T-helper 1 cell treated with Interleukin-12 subunit alpha and Interleukin-12 subunit beta and Interleukin-4 antibody, amounts not matched to agents 30 μg/mL and 1 μg/mL, for 36 hours (primary cell): Measurements from ENCODE around the gene CST4.
"Not testable (repeated sequence)": the region's sequence is repeated elsewhere in the genome, so short reads cannot be mapped to it uniquely, and the experiment has no call there.

Source experiments
- H3K27ac Mint-ChIP-seq: one replicate; pipeline ENCODE4 v1.8.0; 2021; ENCODE audit warnings: mild to moderate bottlenecking, mixed read lengths
- H3K27me3 Mint-ChIP-seq: one replicate; pipeline ENCODE4 v1.8.0; 2021; ENCODE audit warnings: low read depth, mixed read lengths
- H3K36me3 Mint-ChIP-seq: one replicate; pipeline ENCODE4 v1.8.0; 2021; ENCODE audit warnings: low read depth, mixed read lengths
- H3K4me1 Mint-ChIP-seq: one replicate; pipeline ENCODE4 v1.8.0; 2021; ENCODE audit warnings: low read depth, mixed read lengths
- H3K4me3 Mint-ChIP-seq: one replicate; pipeline ENCODE4 v1.8.0; 2021; ENCODE audit warnings: mild to moderate bottlenecking, moderate library complexity, mixed read lengths
- H3K9me3 Mint-ChIP-seq: one replicate; pipeline ENCODE4 v1.8.0; 2021; ENCODE audit warnings: mixed read lengths

Gene CST4

DNA sequence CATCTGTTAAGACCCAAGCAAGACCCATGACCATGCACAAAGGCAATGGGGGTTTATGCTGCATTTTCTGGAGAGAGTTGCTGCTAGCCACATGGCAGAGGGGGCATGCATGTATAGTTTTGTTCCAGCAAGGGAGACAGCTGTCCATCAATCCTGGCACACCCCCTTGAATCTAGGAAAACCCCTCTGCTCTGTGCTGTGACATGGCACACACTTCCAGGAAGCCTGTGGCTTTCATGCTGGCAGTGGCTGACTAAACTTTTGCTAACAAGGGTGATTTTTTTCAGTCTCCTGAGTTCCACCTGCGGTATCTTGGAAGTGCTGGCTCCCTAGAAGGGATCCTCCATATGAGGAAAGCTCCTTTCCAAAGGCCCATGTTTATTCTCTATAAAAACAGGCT lies 9.1 kb upstream of the CST4 start:
- H3K4me3 Mint-ChIP-seq: no peak overlapping the region
- no peaks in the 10 kb centered on the region for H3K4me1 Mint-ChIP-seq
- no peak overlapping the region for H3K27ac Mint-ChIP-seq
- no peaks in the 10 kb centered on the region for H3K36me3 Mint-ChIP-seq
- peaks cover 10% of the 10 kb centered on the region for H3K27me3 Mint-ChIP-seq
- H3K9me3 Mint-ChIP-seq: no peaks in the 10 kb centered on the region

DNA sequence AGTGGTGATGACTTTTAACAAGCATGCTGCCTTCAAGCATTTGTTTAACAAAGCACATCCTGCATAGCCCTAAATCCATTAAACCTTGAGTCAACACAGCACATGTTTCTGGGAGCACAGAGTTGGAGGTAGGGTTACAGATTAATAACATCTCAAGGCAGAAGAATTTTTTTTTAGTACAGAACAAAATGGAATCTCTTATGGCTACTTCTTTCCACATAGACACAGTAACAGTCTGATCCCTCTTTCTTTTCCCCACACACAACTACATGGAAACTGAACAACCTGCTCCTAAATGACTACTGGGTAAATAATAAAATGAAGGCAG lies 6.2 kb upstream of the CST4 start:
- not testable (repeated sequence) for H3K4me1 Mint-ChIP-seq, H3K9me3 Mint-ChIP-seq, H3K27ac Mint-ChIP-seq, H3K4me3 Mint-ChIP-seq, H3K36me3 Mint-ChIP-seq
- peaks cover 10% of the 10 kb centered on the region for H3K27me3 Mint-ChIP-seq

- H3K36me3 Mint-ChIP-seq, H3K4me3 Mint-ChIP-seq, H3K4me1 Mint-ChIP-seq, H3K9me3 Mint-ChIP-seq, H3K27ac Mint-ChIP-seq: not testable (repeated sequence)
- H3K27me3 Mint-ChIP-seq: peaks cover 10% of the 10 kb centered on the region
These were observed 5.6 kb upstream of the CST4 start for GRCh38 chr20:23694178-23695067.

GRCh38 chr20:23692725-23693619 lies 4.1 kb upstream of the CST4 start:
- H3K27me3 Mint-ChIP-seq, H3K27ac Mint-ChIP-seq, H3K4me3 Mint-ChIP-seq, H3K9me3 Mint-ChIP-seq, H3K4me1 Mint-ChIP-seq, H3K36me3 Mint-ChIP-seq: not testable (repeated sequence)

DNA sequence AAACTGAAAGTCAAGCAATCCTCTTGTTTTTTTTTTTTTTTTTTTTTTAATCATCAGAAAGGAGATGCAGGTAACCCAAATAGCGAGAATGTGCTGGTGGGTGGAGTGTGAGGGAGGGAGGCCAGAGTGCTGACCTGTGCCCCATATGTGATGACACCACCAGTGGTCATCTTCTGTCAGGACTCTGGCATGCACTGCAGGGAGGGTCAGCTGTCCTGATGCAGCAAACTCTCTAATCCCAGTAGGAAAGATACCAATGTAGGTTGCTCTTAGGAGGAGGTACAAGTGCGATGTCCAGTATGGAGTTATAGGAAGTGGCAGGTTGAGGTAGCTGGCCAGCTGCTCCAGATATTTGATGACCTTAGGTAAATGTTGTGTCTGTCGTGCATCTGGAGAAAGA lies 2.8 kb upstream of the CST4 start:
- Mint-ChIP-seq H3K4me3 (no peak overlapping the region), H3K9me3 (no peaks in the 10 kb centered on the region), H3K4me1 (no peaks in the 10 kb centered on the region), H3K36me3 (no peaks in the 10 kb centered on the region), H3K27ac (no peak overlapping the region), H3K27me3 (peaks cover 6% of the 10 kb centered on the region)

GRCh38 chr20:23690581-23690980 lies 1.7 kb upstream of the CST4 start:
- peaks cover 5% of the 10 kb centered on the region for H3K27me3 Mint-ChIP-seq
- no peak overlapping the region for H3K27ac Mint-ChIP-seq
- H3K4me3 Mint-ChIP-seq: no peak overlapping the region

DNA sequence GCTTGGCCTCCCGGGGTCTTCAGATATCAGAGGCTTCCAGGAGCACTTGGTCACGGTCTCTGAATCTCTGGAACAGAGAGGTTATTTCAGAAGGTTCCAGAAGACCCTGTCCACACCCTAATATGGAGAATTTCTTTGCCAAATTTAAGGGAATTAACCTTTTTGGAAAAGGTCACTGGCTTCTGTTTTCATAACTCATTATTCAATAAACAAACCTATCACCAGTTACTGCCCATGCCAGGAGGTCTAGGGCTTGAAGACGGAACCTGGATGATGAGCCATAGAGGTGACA lies 507 bp upstream of the CST4 start:
- Mint-ChIP-seq H3K4me1 (no peaks in the 10 kb centered on the region), H3K27me3 (no peaks in the 10 kb centered on the region), H3K36me3 (no peaks in the 10 kb centered on the region), H3K4me3 (no peak overlapping the region), H3K27ac (no peak overlapping the region), H3K9me3 (no peaks in the 10 kb centered on the region)

More at GRCh38 chr20:23690581-23690980, 1.7 kb upstream of the CST4 start:
- no peaks in the 10 kb centered on the region for H3K4me1 Mint-ChIP-seq
- H3K9me3 Mint-ChIP-seq: no peaks in the 10 kb centered on the region
- H3K36me3 Mint-ChIP-seq: no peaks in the 10 kb centered on the region

- Mint-ChIP-seq H3K9me3 (no peaks in the 10 kb centered on the region), H3K36me3 (no peaks in the 10 kb centered on the region), H3K27ac (no peak overlapping the region), H3K27me3 (no peaks in the 10 kb centered on the region), H3K4me3 (no peak overlapping the region), H3K4me1 (no peaks in the 10 kb centered on the region)
These were observed 852 bp downstream of the CST4 start for GRCh38 chr20:23687986-23688385.

DNA sequence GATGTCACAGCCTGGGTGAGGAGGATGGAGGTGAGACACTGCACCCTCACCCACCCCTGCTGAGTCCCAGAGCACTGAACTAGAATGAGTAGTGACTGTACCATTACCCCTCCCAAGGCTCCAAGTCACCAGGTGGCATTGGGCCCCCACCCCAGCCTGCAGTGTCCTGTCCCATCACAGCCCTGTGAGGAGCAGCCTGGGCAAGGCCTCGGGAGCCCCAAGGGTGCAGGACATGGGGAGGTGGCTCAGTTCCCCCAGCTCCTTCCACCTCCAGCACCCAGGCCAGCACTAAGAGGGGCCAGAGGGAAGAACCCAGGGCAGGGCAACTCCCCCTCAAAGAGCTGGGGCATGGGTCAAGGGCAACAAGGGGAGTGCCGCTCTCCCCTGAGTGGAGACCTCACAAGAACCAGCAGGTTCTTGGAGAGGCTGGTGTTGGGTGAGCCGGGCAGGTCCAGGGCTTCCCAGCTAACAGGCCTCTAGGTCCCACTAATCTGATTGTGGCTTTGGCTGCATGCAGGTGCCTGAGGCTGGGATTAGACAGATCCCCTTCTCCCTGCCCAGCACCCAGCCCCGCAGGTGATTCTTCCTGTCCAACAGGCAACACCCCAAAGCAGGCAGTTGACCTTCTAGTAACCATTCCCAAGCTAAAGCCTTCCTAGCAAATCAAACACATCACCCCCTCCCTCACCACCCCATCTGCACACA lies 2.6 kb downstream of the CST4 start:
- Mint-ChIP-seq H3K9me3 (no peaks in the 10 kb centered on the region), H3K27ac (no peak overlapping the region), H3K27me3 (no peaks in the 10 kb centered on the region), H3K4me1 (no peaks in the 10 kb centered on the region), H3K36me3 (no peaks in the 10 kb centered on the region), H3K4me3 (no peak overlapping the region)

DNA sequence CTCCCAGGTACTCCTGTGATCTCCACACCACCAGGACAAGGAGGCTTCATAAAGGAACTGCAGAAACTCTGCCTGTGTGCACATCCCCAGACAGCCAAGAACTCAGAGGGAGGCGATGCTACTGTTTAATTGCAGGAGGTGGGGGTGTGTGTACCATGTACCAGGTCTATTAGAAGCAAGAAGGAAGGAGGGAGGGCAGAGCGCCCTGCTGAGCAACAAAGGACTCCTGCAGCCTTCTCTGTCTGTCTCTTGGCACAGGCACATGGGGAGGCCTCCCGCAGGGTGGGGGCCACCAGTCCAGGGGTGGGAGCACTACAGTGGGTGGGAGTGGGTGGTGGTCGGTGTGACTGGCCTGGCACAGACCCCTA lies 3.3 kb downstream of the CST4 start:
- H3K36me3 Mint-ChIP-seq, H3K27me3 Mint-ChIP-seq, H3K4me3 Mint-ChIP-seq, H3K4me1 Mint-ChIP-seq, H3K9me3 Mint-ChIP-seq, H3K27ac Mint-ChIP-seq: not testable (repeated sequence)

DNA sequence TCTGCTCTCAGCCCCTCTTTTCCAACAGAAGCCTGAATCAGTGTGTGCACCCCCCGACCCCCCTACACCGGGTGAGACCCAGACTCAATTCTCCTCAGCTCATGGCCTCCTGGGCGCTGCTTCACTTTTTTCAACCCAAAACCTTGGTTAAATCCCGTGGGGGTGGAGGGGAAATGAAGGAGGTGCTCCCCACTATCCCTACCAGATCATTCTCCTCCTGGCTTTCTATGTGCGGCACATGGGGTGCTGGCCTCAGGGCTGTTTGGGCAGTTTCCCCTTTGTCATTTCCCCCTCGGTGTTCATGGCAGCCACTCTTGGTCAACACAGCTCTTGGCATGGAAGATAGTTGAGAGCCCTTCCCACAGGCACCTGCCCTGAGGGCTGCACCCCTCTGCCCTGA lies 4.6 kb downstream of the CST4 start:
- no peak overlapping the region for H3K4me3 Mint-ChIP-seq
- H3K9me3 Mint-ChIP-seq: no peaks in the 10 kb centered on the region
- no peaks in the 10 kb centered on the region for H3K36me3 Mint-ChIP-seq
- no peaks in the 10 kb centered on the region for H3K27me3 Mint-ChIP-seq
- no peak overlapping the region for H3K27ac Mint-ChIP-seq
- H3K4me1 Mint-ChIP-seq: no peaks in the 10 kb centered on the region

- H3K4me1 Mint-ChIP-seq: no peaks in the 10 kb centered on the region
- peaks cover 4% of the 10 kb centered on the region for H3K27me3 Mint-ChIP-seq
- H3K9me3 Mint-ChIP-seq: no peaks in the 10 kb centered on the region
- H3K27ac Mint-ChIP-seq: no peak overlapping the region
- H3K36me3 Mint-ChIP-seq: no peaks in the 10 kb centered on the region
- H3K4me3 Mint-ChIP-seq: no peak overlapping the region
These were observed 5.0 kb downstream of the CST4 start for GRCh38 chr20:23683807-23684206.

DNA sequence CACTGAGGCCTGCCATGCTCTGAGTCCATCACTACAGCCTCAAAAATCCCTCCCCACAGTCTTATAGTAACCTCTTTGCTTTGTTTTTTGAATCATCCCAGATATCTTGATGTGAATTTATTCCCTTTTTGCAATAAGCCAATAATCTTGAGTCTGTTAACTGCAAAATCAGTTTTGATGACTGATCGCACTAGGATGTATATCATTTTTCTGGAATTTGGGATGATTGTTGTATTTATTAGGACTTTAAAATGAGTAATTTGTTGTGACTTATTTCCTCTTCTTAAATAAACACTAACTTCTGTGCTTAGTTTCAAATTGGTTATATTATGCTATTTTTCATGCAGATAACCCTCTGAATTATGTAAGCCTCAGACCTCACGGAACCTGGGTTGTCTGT lies 5.6 kb downstream of the CST4 start:
- H3K4me1 Mint-ChIP-seq: no peaks in the 10 kb centered on the region

GRCh38 chr20:23680146-23680545 lies 8.7 kb downstream of the CST4 start:
- H3K4me3 Mint-ChIP-seq: no peak overlapping the region
- no peaks in the 10 kb centered on the region for H3K36me3 Mint-ChIP-seq
- H3K9me3 Mint-ChIP-seq: no peaks in the 10 kb centered on the region
- no peaks in the 10 kb centered on the region for H3K4me1 Mint-ChIP-seq
- H3K27ac Mint-ChIP-seq: no peak overlapping the region
- H3K27me3 Mint-ChIP-seq: peaks cover 16% of the 10 kb centered on the region

More for the DNA sequence above, 5.6 kb downstream of the CST4 start:
- Mint-ChIP-seq H3K27ac (no peak overlapping the region), H3K27me3 (peaks cover 5% of the 10 kb centered on the region), H3K36me3 (no peaks in the 10 kb centered on the region), H3K9me3 (no peaks in the 10 kb centered on the region), H3K4me3 (no peak overlapping the region)
